Measurements from ENCODE around the gene FGB.

Gene FGB

GRCh38 chr4:154620111-154620510 is 57.3 kb downstream of the FGB start:
- DNase-seq (ENCODE audit: low read depth in 3 of 3): no peak
